Gastroesophageal sphincter (tissue), 4 donors: ENCODE results near the gene STK32C. TPM values are rescaled to one million over a fixed set of nuclear protein-coding genes. Genes with fewer than 3 reads are reported as not detected.

Source experiments
- ATAC-seq: fragments of 150-250 bp; one replicate; pipeline ENCODE4 v1.9.1; 2016; ENCODE audit warnings: mild to moderate bottlenecking, moderate library complexity
- H3K27ac ChIP-seq, 4 donors: fragments of 200-600 bp; sonication (generic) in 3 of 4; 1 replicate in 3 of 4; 2 replicates in 1 of 4; pipeline ENCODE4 v1.5.1; 2016 to 2019
- H3K27me3 ChIP-seq: fragments of 200-600 bp; sonication (generic); one replicate; pipeline ENCODE4 v1.5.1; 2019
- H3K36me3 ChIP-seq, 2 donors: fragments of 200-600 bp; sonication (generic); one replicate each; pipeline ENCODE4 v1.5.1; 2019; ENCODE audit warnings: control low read depth in 1 of 2
- H3K4me1 ChIP-seq, 3 donors: fragments of 200-600 bp; sonication (generic); 1 replicate in 2 of 3; 2 replicates in 1 of 3; pipeline ENCODE4 v1.5.1; 2016 to 2019; ENCODE audit warnings: control low read depth in 2 of 3
- H3K4me3 ChIP-seq, 2 donors: fragments of 200-600 bp; sonication (generic); one replicate each; pipeline ENCODE4 v1.5.1; 2019; ENCODE audit warnings: mild to moderate bottlenecking in 1 of 2, moderate library complexity in 1 of 2
- H3K9me3 ChIP-seq, 3 donors: fragments of 200-600 bp; sonication (generic); one replicate each; pipeline ENCODE4 v1.5.1; 2017 to 2019; ENCODE audit warnings: control low read depth in 2 of 3
- CTCF ChIP-seq, 4 experiments: fragments of 200-600 bp in 2 of 4; fragments of 450-650 bp in 2 of 4; sonication (generic) in 1 of 4; IDR thresholded peaks; one replicate each; pipeline ENCODE4 v1.5.1; 2017 to 2019; ENCODE audit warnings: antibody characterized with exemption in 4 of 4, mild to moderate bottlenecking in 2 of 4, moderate library complexity in 2 of 4
- EP300 ChIP-seq: sonication (generic); formaldehyde crosslinking; IDR thresholded peaks from one replicate; pipeline ENCODE4 v1.6.1; 2017; ENCODE audit warnings: antibody characterized with exemption, mild to moderate bottlenecking
- POLR2A ChIP-seq, 2 donors: fragments of 450-650 bp; IDR thresholded peaks; one replicate each; pipeline ENCODE4 v1.6.1; 2017; ENCODE audit warnings: antibody characterized with exemption in 2 of 2, mild to moderate bottlenecking in 2 of 2, moderate library complexity in 1 of 2
- POLR2AphosphoS5 ChIP-seq: sonication (generic); formaldehyde crosslinking; IDR thresholded peaks from one replicate; pipeline ENCODE4 v1.6.1; 2017; ENCODE audit warnings: antibody characterized with exemption
- WGBS, 2 donors: methylation state at CpG; one replicate each; pipeline ENCODE4 v1.1.5; 2018; ENCODE audit warnings: low coverage in 1 of 2; 5-methylcytosine and 5-hydroxymethylcytosine counted together
- total RNA-seq, 4 donors: library from RNA; depleted of rRNA; stranded (reverse); fragments of >200 nt; gene quantifications; one replicate each; pipeline ENCODE4 v1.1.0, GENCODE V29; 2016

STK32C gene
- total RNA-seq, 4 donors from 2014 or later = 3.8 to 13.0 (median 5.1) TPM

DNA sequence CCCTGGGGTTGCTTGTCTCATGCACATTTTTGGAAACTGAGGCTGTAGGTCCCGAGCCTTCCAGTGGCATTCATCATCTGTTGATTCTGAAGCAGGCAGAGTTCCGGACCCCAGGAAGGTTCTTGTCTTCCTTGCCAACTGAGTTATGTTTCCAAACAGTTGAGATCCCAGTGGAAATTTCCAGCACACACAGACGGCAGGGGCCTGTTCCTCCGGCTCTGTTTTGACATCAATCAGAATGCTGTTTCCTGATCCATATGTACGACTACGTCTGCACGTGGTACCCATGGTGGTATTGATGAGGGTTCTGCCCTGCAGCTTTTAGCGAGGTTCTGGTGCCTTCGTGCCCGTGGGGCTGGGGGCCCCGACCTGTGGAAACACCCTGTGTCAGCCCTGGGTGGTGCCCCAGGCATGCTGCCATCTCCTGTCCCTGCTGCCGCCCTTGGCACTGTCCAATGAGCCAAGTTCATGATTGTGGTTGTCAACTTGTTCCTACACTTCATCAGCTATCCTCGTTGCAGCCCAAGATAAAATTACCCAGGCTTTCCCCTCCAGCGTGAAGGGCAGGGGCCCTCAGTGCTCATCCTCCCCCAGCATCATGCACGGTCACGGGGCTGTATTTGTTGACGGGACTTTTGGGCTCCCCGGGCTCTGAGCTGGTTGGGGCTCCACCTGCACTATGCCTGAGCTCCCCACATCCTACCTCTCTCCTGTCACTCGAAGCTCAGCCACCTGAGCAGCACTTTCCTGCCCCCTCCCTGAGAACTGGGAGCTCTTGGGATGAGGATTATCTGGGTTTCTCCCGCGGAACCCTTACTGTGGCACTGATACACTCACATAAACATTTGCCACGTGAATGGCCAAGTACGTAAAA lies 128.8 kb downstream of the STK32C start:
- 77 to 81% methylated on average over 2 to 8 of the region's 23 CpGs for WGBS, 2 donors
- Histone ChIP-seq H3K27me3 (peaks cover 24% of the 10 kb centered on the region), H3K36me3 (no peaks in the 10 kb centered on the region), H3K4me3 (no peak overlapping the region), H3K27ac (no peak overlapping the region), H3K9me3 (no peaks in the 10 kb centered on the region), H3K4me1 (peaks cover 0 to 13% (median 0%) of the 10 kb centered on the region in 3 donors)
- ATAC-seq = no peak
- TF ChIP-seq CTCF (IDR thresholded peaks at IDR 0.05) = no peak
- no peak for TF ChIP-seq EP300
- no peak for TF ChIP-seq POLR2A (IDR thresholded peaks at IDR 0.05)
- no peak for TF ChIP-seq POLR2AphosphoS5

- TF ChIP-seq EP300 (no peak), POLR2A (IDR thresholded peaks at IDR 0.05) (no peak), POLR2AphosphoS5 (no peak), CTCF (IDR thresholded peaks at IDR 0.05) (no peak)
- H3K9me3 ChIP-seq = no peaks in the 10 kb centered on the region
- no peaks in the 10 kb centered on the region for H3K36me3 ChIP-seq
- no peak overlapping the region for H3K4me3 ChIP-seq
- WGBS, 2 donors = 40% methylated on average over 1 of the region's 6 CpGs; no CpG with 5 or more reads in 1 of the 2 donors
- peaks cover 24% of the 10 kb centered on the region for H3K27me3 ChIP-seq
- ATAC-seq = no peak
- H3K4me1 ChIP-seq = peaks cover 0 to 13% (median 0%) of the 10 kb centered on the region in 3 donors
- H3K27ac ChIP-seq = no peak overlapping the region
Measured at GRCh38 chr10:132178046-132178445, 129.7 kb downstream of the STK32C start.

- Histone ChIP-seq H3K4me3 (no peak overlapping the region), H3K4me1 (peaks cover 0 to 13% (median 0%) of the 10 kb centered on the region in 3 donors), H3K36me3 (no peaks in the 10 kb centered on the region), H3K27ac (no peak overlapping the region), H3K9me3 (no peaks in the 10 kb centered on the region), H3K27me3 (peaks cover 15% of the 10 kb centered on the region)
- 41 to 58% methylated on average over 10 to 13 of the region's 19 CpGs for WGBS, 2 donors
- no peak for ATAC-seq
- TF ChIP-seq EP300 = no peak
- no peak for TF ChIP-seq POLR2A (IDR thresholded peaks at IDR 0.05)
- no peak for TF ChIP-seq CTCF (IDR thresholded peaks at IDR 0.05)
Measured at GRCh38 chr10:132176623-132177500, 130.9 kb downstream of the STK32C start.

- Histone ChIP-seq H3K9me3 (no peaks in the 10 kb centered on the region), H3K4me1 (peaks cover 0 to 13% (median 0%) of the 10 kb centered on the region in 3 donors), H3K27me3 (peaks cover 18% of the 10 kb centered on the region), H3K4me3 (no peak overlapping the region), H3K36me3 (peaks cover 0 to 1% of the 10 kb centered on the region in 2 donors), H3K27ac (no peak overlapping the region)
- ATAC-seq = no peak
- 24 to 30% methylated on average over 4 to 9 of the region's 16 CpGs for WGBS, 2 donors
- TF ChIP-seq CTCF (IDR thresholded peaks at IDR 0.05) (no peak), POLR2AphosphoS5 (no peak), POLR2A (IDR thresholded peaks at IDR 0.05) (no peak), EP300 (no peak)
Measured at GRCh38 chr10:132175907-132176581, 131.7 kb downstream of the STK32C start.
